NCI-H187 treated with DMSO at 0.1 percent for 48 hours (cell line): ENCODE results near the gene DBX2.
"Not testable (repeated sequence)": the region's sequence is repeated elsewhere in the genome, so short reads cannot be mapped to it uniquely, and the experiment has no call there.

Experiments used
- DNase-seq: peaks from one replicate; lab custom pipeline; 2025; lab: John Stamatoyannopoulos, UW

DBX2 gene

GRCh38 chr12:45010059-45010458 is 40.8 kb downstream of the DBX2 start:
- no peak for DNase-seq

DNA sequence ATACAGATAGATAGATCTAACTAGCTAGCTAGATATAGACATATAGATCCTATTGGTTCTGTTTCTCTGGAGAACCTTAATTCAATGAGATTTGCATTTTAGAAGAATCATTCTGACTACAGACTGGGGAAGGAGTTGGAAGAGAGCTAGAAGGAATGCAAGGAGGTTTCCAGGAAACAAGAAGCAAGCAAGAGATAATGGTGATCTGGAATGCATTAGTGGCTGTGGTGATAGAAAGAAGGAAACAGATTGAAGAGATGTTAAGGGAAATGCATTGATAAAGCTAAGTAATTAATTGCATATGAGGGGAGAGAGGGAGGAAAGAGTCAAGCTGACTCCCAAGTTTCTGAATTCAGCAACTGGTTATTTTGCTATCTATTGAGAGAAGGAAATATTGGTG is 42.7 kb downstream of the DBX2 start:
- no peak for DNase-seq

GRCh38 chr12:44999355-44999754 is 51.5 kb downstream of the DBX2 start:
- no peak for DNase-seq

GRCh38 chr12:44993161-44993560 is 57.7 kb downstream of the DBX2 start:
- DNase-seq, result no peak

DNA sequence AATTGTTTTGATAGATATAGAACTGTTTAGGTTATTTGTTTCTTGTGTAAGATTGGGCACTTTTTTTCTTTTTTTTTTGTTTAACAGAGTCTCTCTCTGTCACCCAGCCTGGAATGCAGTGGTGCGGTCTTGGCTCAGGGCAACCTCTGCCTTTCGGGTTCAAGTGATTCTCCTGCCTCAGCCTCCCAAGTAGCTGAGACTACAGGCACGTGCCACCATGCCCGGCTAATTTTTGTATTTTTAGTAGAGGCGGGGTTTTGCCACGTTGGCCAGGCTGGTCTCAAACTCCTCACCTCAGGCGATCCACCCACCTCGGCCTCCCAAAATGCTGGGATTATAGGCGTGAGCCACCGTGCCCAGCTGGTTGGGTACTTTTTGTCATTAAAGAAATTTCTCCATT is 66.0 kb downstream of the DBX2 start:
- not testable (repeated sequence) for DNase-seq

DNA sequence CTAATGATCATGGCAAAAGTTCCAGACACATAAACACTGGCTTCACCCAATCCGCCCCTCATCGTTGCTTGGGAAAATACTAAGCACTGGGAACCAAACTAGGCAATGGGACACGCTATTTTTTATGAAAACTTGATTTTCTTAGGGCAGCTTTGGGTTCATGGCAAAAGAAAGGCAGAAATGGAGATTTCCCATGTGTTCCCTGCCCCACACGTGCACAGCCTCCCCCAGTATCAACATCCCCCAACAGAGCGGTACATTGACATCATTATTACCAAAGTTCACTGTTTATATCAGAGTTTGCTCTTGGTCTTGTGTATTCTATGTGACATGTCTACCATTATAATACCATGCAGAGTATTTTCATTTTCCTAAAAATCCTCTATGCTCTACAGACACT is 71.0 kb downstream of the DBX2 start:
- no peak for DNase-seq

- DNase-seq, result no peak
These were observed 74.7 kb downstream of the DBX2 start for GRCh38 chr12:44976246-44976645.

DNA sequence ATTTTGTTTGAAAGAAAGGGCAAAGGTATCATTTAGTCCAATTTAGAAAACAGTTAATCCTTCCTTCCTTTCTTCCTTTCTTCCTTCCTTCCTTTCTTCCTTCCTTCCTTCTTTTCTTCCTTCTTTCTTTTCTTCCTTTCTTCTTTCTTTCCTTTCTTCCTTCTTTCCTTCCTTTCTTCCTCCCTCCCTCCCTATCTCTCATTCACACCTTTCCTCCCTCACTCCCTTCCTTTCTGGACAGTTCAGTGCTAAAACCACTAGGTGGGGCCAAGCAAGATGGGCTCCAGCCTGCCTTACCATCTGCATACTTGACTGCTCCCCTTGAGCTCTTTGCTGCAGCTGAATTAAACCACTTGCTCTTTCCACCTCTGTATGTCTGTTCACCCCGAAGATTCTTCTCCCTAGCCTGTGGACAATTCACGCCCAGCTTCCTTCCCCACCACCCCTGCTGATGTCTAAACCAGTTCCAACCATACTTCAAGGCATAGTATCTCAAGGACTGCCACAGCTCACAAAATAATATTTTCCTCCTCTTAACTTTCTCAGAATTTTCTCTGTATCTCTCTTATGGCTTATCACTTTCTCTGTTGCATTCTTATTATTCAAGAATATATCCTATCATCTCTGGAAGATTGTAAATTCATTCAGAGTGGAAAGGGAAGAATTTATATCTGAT is 78.0 kb downstream of the DBX2 start:
- no peak for DNase-seq

GRCh38 chr12:44968965-44969364 is 81.9 kb downstream of the DBX2 start:
- DNase-seq, result no peak
